ENCODE results near the gene FAT1. TPM values are rescaled to one million over a fixed set of nuclear protein-coding genes. Genes with fewer than 3 reads are reported as not detected.

The FAT1 gene
- total RNA-seq, 2 donors from 2014 or later = 70.3 to 89.5 TPM

DNA sequence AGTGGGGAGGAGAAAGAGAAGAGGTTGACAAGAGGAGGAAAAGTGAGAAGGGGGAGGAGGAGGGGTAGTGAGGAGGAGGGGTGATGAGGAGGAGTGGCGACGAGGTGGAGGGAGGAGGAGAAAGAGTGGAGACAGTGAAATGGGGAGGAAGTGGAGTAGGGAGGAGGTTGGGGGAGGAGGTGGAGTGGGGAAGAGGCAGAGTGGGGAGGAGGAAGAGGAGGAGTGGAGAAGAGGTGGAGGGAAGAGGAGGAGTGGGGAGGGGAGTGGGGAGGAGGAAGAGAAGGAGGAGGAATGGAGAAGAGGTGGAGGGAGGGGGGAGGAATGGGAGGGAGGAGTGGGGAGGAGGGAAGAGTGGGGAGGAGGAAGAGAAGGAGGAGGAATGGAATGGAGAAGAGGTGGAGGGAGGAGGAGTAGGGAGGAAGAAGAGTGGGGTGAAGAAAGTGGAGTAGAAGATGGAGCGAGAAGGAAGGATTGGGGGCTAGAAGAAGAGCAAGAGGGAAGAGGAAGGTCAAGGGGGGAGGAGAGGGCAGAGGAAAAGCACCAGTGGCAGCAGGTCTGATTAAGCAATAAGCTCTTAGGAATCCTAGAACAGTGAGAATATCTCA, 118.3 kb downstream of the FAT1 start:
- H3K27ac ChIP-seq = no peak overlapping the region
- H3K36me3 ChIP-seq = peaks cover 83% of the 10 kb centered on the region
- no peak overlapping the region for H3K4me3 ChIP-seq
- H3K4me1 ChIP-seq = no peaks in the 10 kb centered on the region
- no peaks in the 10 kb centered on the region for H3K9me3 ChIP-seq
- DNase-seq (ENCODE audit: low spot score) = no peak
- H3K27me3 ChIP-seq = no peaks in the 10 kb centered on the region
- TF ChIP-seq, protein P1, sequence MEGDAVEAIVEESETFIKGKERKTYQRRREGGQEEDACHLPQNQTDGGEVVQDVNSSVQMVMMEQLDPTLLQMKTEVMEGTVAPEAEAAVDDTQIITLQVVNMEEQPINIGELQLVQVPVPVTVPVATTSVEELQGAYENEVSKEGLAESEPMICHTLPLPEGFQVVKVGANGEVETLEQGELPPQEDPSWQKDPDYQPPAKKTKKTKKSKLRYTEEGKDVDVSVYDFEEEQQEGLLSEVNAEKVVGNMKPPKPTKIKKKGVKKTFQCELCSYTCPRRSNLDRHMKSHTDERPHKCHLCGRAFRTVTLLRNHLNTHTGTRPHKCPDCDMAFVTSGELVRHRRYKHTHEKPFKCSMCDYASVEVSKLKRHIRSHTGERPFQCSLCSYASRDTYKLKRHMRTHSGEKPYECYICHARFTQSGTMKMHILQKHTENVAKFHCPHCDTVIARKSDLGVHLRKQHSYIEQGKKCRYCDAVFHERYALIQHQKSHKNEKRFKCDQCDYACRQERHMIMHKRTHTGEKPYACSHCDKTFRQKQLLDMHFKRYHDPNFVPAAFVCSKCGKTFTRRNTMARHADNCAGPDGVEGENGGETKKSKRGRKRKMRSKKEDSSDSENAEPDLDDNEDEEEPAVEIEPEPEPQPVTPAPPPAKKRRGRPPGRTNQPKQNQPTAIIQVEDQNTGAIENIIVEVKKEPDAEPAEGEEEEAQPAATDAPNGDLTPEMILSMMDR (IDR thresholded peaks at IDR 0.05) = no peak

DNA sequence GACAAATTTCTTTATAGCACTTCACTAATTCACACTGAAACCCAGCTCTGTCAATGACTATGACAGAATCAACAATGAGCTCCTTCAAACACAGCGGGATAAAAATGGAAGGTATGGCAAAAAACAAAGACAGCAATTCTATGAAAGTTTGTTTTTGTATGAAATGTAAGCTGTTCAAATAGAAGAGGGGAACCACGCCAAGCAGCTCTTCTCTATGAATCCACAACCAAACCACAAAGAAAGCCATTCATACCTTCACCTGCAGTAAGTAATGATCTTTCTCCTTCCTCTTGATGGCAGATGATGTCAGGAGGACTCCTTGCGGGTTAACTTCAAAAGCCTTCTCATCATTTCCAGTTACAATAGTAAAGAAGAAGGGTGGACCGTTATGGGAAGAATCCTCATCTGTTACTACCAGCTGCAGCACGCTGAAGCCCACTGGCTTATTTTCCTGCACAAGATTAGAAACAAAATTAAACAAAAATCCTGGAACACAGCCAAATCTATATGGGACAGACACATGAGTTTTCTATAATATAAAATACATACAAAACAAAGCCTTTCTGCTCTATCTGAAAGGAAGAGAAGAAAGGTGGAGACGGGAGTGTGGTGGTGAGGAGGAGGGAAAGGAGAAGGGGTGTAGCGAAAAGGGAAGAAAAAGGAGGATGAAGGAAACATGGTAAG, 119.4 kb downstream of the FAT1 start:
- Histone ChIP-seq H3K36me3 (peaks cover 79% of the 10 kb centered on the region), H3K27ac (no peak overlapping the region), H3K4me3 (no peak overlapping the region), H3K9me3 (no peaks in the 10 kb centered on the region), H3K27me3 (no peaks in the 10 kb centered on the region), H3K4me1 (no peaks in the 10 kb centered on the region)
- DNase-seq (ENCODE audit: low spot score) = no peak
- TF ChIP-seq, protein P1 (IDR thresholded peaks at IDR 0.05) = no peak

DNA sequence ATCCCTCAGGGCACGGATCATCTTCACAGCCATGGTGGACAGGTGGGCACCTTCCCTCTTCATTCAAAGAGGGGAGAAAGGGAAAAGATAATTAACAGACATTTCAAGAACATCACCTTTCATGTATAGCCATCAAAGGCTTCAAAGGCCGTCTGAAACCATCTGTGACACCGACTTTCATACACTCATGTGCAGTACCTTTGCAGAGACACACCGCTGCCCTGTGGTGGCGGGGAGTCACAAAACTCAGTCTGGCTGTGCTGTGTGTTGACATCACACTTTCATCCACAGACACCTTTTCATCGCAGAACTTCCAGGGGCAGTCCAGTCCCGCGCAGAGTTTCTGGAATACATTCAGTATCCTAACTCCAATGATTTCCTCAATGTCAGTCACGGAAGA, 120.7 kb downstream of the FAT1 start:
- no peak for DNase-seq (ENCODE audit: low spot score)
- H3K4me1 ChIP-seq = no peaks in the 10 kb centered on the region
- H3K9me3 ChIP-seq = no peaks in the 10 kb centered on the region
- TF ChIP-seq, protein P1 (IDR thresholded peaks at IDR 0.05) = no peak
- no peaks in the 10 kb centered on the region for H3K27me3 ChIP-seq
- no peak overlapping the region for H3K4me3 ChIP-seq
- H3K27ac ChIP-seq = no peak overlapping the region
- H3K36me3 ChIP-seq = peaks cover 78% of the 10 kb centered on the region

DNA sequence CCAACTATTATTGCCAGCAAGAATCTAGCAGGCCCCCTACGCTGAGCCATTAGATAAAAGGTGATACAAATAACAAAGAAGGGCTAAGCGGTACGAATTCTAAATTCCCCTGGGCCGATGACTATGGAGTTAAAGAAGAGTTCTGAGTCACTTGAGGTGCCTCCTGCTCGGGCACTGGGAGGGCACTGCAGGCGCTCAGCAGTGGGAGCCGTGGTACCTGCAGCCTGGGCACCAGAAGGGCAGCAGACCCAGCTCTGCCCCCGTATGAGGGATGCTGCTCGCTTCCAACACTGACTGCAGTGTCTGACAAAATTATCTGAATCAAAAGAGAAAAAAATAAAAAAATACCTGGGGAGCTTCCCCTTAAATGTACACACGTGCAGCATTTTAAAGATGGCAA, 124.2 kb downstream of the FAT1 start:
- no peak overlapping the region for H3K4me3 ChIP-seq
- H3K27ac ChIP-seq = no peak overlapping the region
- H3K27me3 ChIP-seq = no peaks in the 10 kb centered on the region
- TF ChIP-seq, protein P1 (IDR thresholded peaks at IDR 0.05) = no peak
- DNase-seq (ENCODE audit: low spot score) = no peak
- no peaks in the 10 kb centered on the region for H3K9me3 ChIP-seq
- H3K4me1 ChIP-seq = no peaks in the 10 kb centered on the region
- H3K36me3 ChIP-seq = peaks cover 83% of the 10 kb centered on the region

DNA sequence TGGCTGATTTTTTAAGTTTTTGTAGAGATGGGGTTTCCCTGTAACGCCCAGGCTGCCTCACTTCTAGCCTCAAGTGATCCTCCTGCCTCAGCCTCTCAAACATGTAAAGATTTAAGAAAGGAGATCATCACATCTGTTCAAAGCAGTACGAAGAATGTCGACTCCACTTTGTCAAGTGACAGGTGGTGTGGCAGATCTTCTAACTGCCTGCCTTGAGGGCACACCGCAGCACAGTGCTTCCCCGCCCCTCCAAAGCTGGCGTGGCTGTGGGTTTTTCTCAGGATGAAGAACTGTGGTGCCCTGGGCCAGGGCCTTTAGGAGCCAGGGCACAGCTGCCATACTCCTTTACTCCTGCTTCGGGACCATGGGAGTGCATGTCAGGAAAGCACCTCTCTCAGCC, 125.0 kb downstream of the FAT1 start:
- H3K9me3 ChIP-seq = no peaks in the 10 kb centered on the region
- no peak for DNase-seq (ENCODE audit: low spot score)
- H3K4me3 ChIP-seq = no peak overlapping the region
- H3K27me3 ChIP-seq = no peaks in the 10 kb centered on the region
- no peak overlapping the region for H3K27ac ChIP-seq
- TF ChIP-seq, protein P1 (IDR thresholded peaks at IDR 0.05) = no peak
- peaks cover 80% of the 10 kb centered on the region for H3K36me3 ChIP-seq
- H3K4me1 ChIP-seq = no peaks in the 10 kb centered on the region
